ENCODE data around the gene DDA1.
A peak's percentile ranks its signal among the peaks of the same experiment; 100 is the strongest.
"Not testable (repeated sequence)": the region's sequence is repeated elsewhere in the genome, so short reads cannot be mapped to it uniquely, and the experiment has no call there.

Gene DDA1

DNA sequence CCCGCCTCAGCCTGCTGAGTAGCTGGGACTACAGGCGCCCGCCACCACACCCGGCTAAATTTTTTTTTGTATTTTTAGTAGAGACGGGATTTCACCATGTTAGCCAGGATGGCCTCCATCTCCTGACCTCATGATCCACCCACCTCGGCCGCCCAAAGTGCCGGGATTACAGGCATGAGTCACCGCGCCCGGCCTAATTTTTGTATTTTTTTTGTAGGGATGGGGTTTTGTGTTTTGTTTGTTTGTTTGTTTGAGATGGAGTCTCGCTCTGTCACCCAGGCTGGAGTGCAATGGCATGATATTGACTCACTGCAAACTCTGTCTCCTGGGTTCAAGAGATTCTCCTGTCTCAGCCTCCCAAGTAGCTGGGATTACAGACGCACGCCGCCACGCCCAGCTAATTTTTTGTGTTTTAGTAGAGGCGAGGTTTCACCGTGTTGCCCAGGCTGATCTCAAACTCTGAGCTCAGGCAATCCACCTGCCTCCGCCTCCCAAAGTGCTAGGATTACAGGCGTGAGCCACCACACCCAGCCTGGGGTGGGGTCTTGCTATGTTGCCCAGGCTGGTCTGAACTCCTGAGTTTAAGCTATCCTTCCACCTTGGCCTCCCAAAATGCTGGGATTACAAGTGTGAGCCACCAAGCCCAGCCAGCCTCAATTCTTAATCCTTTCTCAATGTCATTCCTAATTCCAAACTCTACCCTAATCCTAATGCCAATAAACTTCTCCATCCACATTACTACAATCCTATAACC lies 54.7 kb downstream of the DDA1 start:
- in situ Hi-C loops (cut with MboI; ENCODE audit: low pct_unique_long_range_greater_than_20kb, low sequenced_read_pairs); DNase-seq: not testable (repeated sequence)

DNA sequence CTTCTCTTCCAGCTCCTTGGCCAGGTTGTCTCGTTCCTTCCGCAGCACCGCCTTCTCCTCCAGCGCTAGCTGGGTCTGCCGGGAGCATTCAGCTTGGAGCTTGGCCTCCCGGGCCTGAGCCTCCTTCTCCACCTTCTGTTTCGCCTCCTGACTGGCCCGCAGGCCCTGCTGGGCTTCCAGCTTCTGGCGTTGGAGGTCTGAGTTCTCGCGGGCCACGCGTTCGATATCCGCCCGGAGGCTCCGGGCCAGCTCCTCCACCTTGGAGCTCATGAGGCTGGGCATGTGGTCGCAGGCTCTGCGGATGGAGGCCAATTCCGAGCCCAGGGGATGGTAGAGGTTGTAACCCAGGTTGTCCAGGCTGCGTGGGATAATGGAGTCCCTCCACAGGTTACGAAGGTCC lies 56.0 kb downstream of the DDA1 start:
- DNase-seq, result no peak
- in situ Hi-C loops (cut with MboI; ENCODE audit: low pct_unique_long_range_greater_than_20kb, low sequenced_read_pairs), result no loop called here

DNA sequence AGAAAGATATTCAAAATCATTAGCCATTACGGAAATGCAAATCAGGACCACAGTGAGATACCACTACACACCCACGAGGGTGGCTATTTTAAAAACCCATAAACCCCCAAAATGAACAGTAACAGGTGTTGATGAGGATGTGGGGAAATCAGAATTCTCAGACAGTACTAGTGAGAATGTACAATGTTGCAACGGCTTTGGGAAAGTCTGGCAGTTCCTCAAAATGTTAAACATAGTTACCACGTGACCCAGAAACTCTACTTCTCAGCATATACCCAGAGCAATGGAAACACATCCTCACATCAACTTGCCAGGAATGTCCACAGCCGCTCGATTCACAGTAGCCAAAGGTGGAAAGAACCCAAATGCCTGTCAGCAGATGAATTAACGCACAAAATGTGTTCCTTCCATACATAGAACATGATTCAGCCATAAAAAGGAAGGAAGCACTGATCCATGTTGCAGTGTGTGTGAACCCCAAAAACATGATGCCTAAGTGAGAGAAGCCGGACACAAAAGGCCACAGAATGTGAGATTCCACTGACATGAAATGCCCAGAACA lies 60.7 kb downstream of the DDA1 start:
- DNase-seq, result peak; percentile 83
- in situ Hi-C loops (cut with MboI; ENCODE audit: low pct_unique_long_range_greater_than_20kb, low sequenced_read_pairs), result no loop called here
